K562 (cell line): ENCODE results near the gene EDEM2. TPM values are rescaled to one million over a fixed set of nuclear protein-coding genes. Genes with fewer than 3 reads are reported as not detected.

Source experiments
- ATAC-seq: fragments of 200-7000 bp; cut with Tn5 transposase; 3 replicates; pipeline ENCODE4 v1.9.1; 2020; ENCODE audit warnings: moderate library complexity
- BruUV-seq: library from RNA; stranded (reverse); fragments of 400-500 nt; replicated peaks from 2 replicates; lab custom pipeline; 2021; lab: Mats Ljungman, UMichigan
- CTCF ChIA-PET: fragments of 300-600 bp; formaldehyde crosslinking; extraction: SDS; loops from one replicate; lab custom pipeline; 2021; ENCODE audit warnings: low intra/inter-chr PET ratio; lab: Yijun Ruan, JAX
- POLR2A ChIA-PET: fragments of 300-600, 350-650 bp; sonication (Branson Sonifier 250); formaldehyde crosslinking; extraction: SDS; loops from one replicate; lab custom pipeline; 2021; ENCODE audit warnings: antibody characterized with exemption, inconsistent platforms; lab: Yijun Ruan, JAX
- DNase-seq, 4 experiments: peaks; one replicate each; pipeline versions ENCODE4 v3.0.0 to v3.0.0-alpha.2; 2011 to 2018; ENCODE audit warnings: low spot score in 3 of 4, mixed read lengths in 3 of 4; ENCODE audit errors: extremely low read depth in 1 of 4
- FAIRE-seq: peaks from 2 replicates; lab custom pipeline; 2011; peaks lifted over from hg19 to GRCh38; lab: Jason Lieb, UNC
- H2AFZ ChIP-seq: 2 replicates; pipeline ENCODE4 v1.6.0; 2011; ENCODE audit warnings: low read depth, low read length, control low read depth, inconsistent platforms
- H3K27ac ChIP-seq: fragments of 200-600 bp; 3 replicates; pipeline ENCODE4 v1.8.0; 2011; ENCODE audit warnings: low read depth, mild to moderate bottlenecking, control low read depth, inconsistent platforms, low read length, moderate library complexity, mixed read lengths; ENCODE audit errors: extremely low read depth
- H3K27me3 ChIP-seq, 2 experiments: fragments of 300-600 bp in 1 of 2; 2 replicates in 1 of 2; 3 replicates in 1 of 2; pipeline versions ENCODE4 v1.6.0 to v1.8.0; 2011; ENCODE audit warnings: inconsistent platforms in 2 of 2, low read length in 2 of 2, mild to moderate bottlenecking in 1 of 2, mixed read lengths in 1 of 2, moderate library complexity in 1 of 2; ENCODE audit not compliant: control insufficient read depth in 2 of 2, insufficient read depth in 2 of 2
- H3K36me3 ChIP-seq: fragments of 300-600 bp; 3 replicates; pipeline ENCODE4 v1.8.0; 2011; ENCODE audit warnings: mild to moderate bottlenecking, low read length, inconsistent platforms; ENCODE audit not compliant: control insufficient read depth, insufficient read depth
- H3K4me1 ChIP-seq, 2 experiments: fragments of 200-600 bp in 1 of 2; replicated peaks in 1 of 2; 2 replicates in 1 of 2; 3 replicates in 1 of 2; pipeline versions ENCODE4 v1.5.1 to v1.8.0; 2011; ENCODE audit warnings: inconsistent platforms in 2 of 2, low read length in 2 of 2, mild to moderate bottlenecking in 1 of 2, mixed read lengths in 1 of 2, moderate library complexity in 1 of 2; ENCODE audit not compliant: control insufficient read depth in 2 of 2, insufficient read depth in 2 of 2
- H3K4me2 ChIP-seq: 2 replicates; pipeline ENCODE4 v1.6.1; 2011; ENCODE audit warnings: low read length, control low read depth, inconsistent platforms, mixed read lengths; ENCODE audit not compliant: insufficient read depth
- H3K4me3 ChIP-seq: fragments of 200-600 bp; sonication (generic), shearing (Covaris generic); 2 replicates; pipeline ENCODE4 v1.5.1; 2016; ENCODE audit warnings: control low read depth, inconsistent platforms
- H3K79me2 ChIP-seq: fragments of 200-600 bp; 3 replicates; pipeline ENCODE4 v1.8.0; 2011; ENCODE audit warnings: low read length, inconsistent platforms; ENCODE audit not compliant: control insufficient read depth, insufficient read depth
- H3K9ac ChIP-seq, 2 experiments: 2 replicates each; pipeline versions ENCODE4 v1.6.0 to v1.6.1; 2011; ENCODE audit warnings: low read depth in 2 of 2, low read length in 2 of 2, control low read depth in 1 of 2, inconsistent platforms in 1 of 2, mild to moderate bottlenecking in 1 of 2, mixed read lengths in 1 of 2; ENCODE audit not compliant: insufficient read depth in 1 of 2
- H3K9me1 ChIP-seq: one replicate; pipeline ENCODE4 v1.6.0; 2011; ENCODE audit warnings: inconsistent platforms, mild to moderate bottlenecking, low read length, moderate library complexity; ENCODE audit not compliant: control insufficient read depth, insufficient read depth
- H3K9me3 ChIP-seq: replicated peaks from 2 replicates; pipeline ENCODE4 v1.5.1; 2011; ENCODE audit warnings: low read depth, low read length, inconsistent platforms; ENCODE audit not compliant: control insufficient read depth, insufficient read depth
- H4K20me1 ChIP-seq: replicated peaks from 2 replicates; pipeline ENCODE4 v1.6.1; 2011; ENCODE audit warnings: low read length, inconsistent platforms, mixed read lengths; ENCODE audit not compliant: control insufficient read depth, insufficient read depth
- C11orf30 ChIP-seq: fragments of 450-650 bp; IDR thresholded peaks from 2 replicates; pipeline ENCODE4 v1.6.1; 2016; ENCODE audit warnings: low read depth, mild to moderate bottlenecking
- GABPA ChIP-seq: fragments of 200-800 bp; sonication (Bioruptor generic); conservative IDR thresholded peaks from 2 replicates; pipeline ENCODE4 v1.6.1; 2016; ENCODE audit warnings: low read depth, missing genetic modification characterization, missing compliant biosample characterization
- LCOR ChIP-seq: sonication (generic); formaldehyde crosslinking; IDR thresholded peaks from 2 replicates; pipeline ENCODE4 v1.8.0; 2022; ENCODE audit warnings: mild to moderate bottlenecking, missing genetic modification reagents
- RCOR1 ChIP-seq, 2 experiments: IDR thresholded peaks; 2 replicates each; pipeline ENCODE4 v1.6.1; 2012; ENCODE audit warnings: low read depth in 2 of 2, low read length in 2 of 2, borderline replicate concordance in 1 of 2, improper control_type of control experiment in 1 of 2
- ZC3H4 ChIP-seq: sonication (generic); formaldehyde crosslinking; IDR thresholded peaks from 2 replicates; pipeline ENCODE4 v1.9.0; 2021; ENCODE audit warnings: missing genetic modification reagents, borderline replicate concordance
- ZNF311 ChIP-seq: fragments of 250-450 bp; sonication (Bioruptor Pico); IDR thresholded peaks from 2 replicates; pipeline ENCODE4 v1.4.0; 2020; ENCODE audit warnings: mild to moderate bottlenecking, moderate library complexity
- ZNF316 ChIP-seq: fragments of 450-650 bp; IDR thresholded peaks from 2 replicates; pipeline ENCODE4 v1.6.1; 2016
- ZNF407 ChIP-seq: fragments of 450-650 bp; IDR thresholded peaks from 2 replicates; pipeline ENCODE4 v1.6.1; 2016; ENCODE audit warnings: low read depth
- WGBS: fragments of 100-300 bp; shearing (Covaris generic); methylation state at CpG from one replicate; pipeline ENCODE4 v1.1.6; 2016; ENCODE audit warnings: low coverage, mixed read lengths; ENCODE audit not compliant: insufficient coverage; ENCODE audit errors: missing lambda C conversion rate; 5-methylcytosine and 5-hydroxymethylcytosine counted together
- in situ Hi-C: fragments of 300-500 bp; cut with MboI; formaldehyde crosslinking; loops from 4 replicates; pipeline ENCODE4 v1.15.0; 2018; ENCODE audit warnings: inconsistent platforms, mixed read lengths
- intact Hi-C: fragments of 100-400 bp; cut with micrococcal nuclease; formaldehyde crosslinking; loops from 2 replicates; pipeline ENCODE4 v1.14.2; 2022
- polyA plus RNA-seq, 8 experiments: library from polyadenylated mRNA; depleted of rRNA in 4 of 8; stranded (reverse) in 5 of 8; unstranded in 3 of 8; fragments of >200 nt; fragmentation: Nextera tagmentation in 2 of 8; fragmentation: Illumina TruSeq in 1 of 8; extraction: Ambion mirVana in 2 of 8; extraction: Trizol in 1 of 8; gene quantifications; 2 replicates each; pipeline versions ENCODE4 v1.2.1 to v1.2.3, GENCODE V29; 2011 to 2014; ENCODE audit warnings: inconsistent platforms in 1 of 8, missing spikeins in 1 of 8
- total RNA-seq, 7 experiments: library from RNA; depleted of rRNA in 6 of 7; stranded (reverse); fragments of >200 nt in 6 of 7; fragmentation: Illumina TruSeq in 2 of 7; extraction: Trizol in 2 of 7; gene quantifications; 2 replicates each; pipeline versions ENCODE4 v1.2.1 to v1.2.3, GENCODE V29; 2011 to 2021; ENCODE audit warnings: low replicate concordance in 1 of 7
- TF ChIP-seq, protein P1 (sequence below): fragments of 250-450 bp; sonication (Bioruptor Pico); IDR thresholded peaks from 2 replicates; pipeline ENCODE4 v1.4.0; 2020; ENCODE audit warnings: mild to moderate bottlenecking, moderate library complexity

Gene EDEM2
- total and polyA plus RNA-seq, 9 of the 15 experiments (the other 6 are each of a cell fraction or from before 2014, with no cell fraction given), result 6.9 to 11.0 (median 9.7) TPM

DNA sequence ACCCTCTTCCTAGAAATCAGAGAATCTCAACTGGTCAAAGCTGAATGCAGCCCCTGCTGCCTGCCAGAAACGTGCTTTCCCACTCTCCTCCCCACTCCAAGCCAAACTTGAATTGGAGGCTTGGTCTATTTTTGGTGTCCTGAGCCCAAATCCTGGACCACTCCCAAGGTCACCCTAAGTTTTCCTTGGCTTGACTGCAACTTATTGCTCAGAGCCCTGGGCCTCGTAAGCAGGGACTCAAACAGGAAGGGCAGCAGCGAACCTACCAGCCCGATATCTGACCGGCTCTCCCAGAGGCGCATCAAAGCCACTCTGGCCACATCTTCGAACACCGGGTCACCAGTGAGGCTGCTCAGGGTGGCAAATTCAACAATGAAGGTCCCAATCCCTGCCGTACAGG, 12.7 kb downstream of the EDEM2 start (continued):
- TF ChIP-seq ZNF407 (no peak), LCOR (CRISPR knock-in tag) (no peak)

DNA sequence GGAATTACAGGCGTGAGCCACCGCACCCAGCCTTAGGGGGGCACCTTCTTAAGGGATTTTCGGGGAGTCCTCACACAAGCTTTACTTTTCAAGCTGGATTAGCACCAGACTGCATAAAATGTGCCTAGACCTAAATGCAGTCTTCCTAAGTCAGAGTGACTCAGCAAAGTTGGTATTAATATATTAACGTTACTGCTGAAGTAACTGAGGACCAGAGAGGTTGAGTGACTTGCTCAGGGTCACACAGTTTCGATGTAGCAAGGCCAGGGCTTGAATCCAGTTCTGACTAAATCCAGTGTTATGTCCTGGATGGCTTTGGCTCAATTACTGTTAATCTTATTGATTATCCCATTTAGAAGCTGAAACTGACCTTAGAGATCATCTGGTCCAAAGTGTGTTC, 13.4 kb downstream of the EDEM2 start:
- Histone ChIP-seq H3K4me2 (no peak overlapping the region), H4K20me1 (no peaks in the 10 kb centered on the region), H3K4me1 (peaks cover 0 to 4% of the 10 kb centered on the region in 2 experiments; a peak in 2 of 5 replicates), H3K9ac (no peak overlapping the region), H3K27ac (no peak overlapping the region), H2AFZ (no peak overlapping the region), H3K9me1 (no peaks in the 10 kb centered on the region), H3K9me3 (no peaks in the 10 kb centered on the region), H3K27me3 (no peaks in the 10 kb centered on the region), H3K79me2 (no peaks in the 10 kb centered on the region), H3K36me3 (peaks cover 36% of the 10 kb centered on the region), H3K4me3 (no peak overlapping the region)
- ChIA-PET POLR2A (interaction anchor here (0.8 to 1.9 kb wide), 3 partner anchors 11 to 17 kb away, joined by 3 to 9 read pairs (median 6); no protein-coding TSS in a partner anchor), CTCF (no interaction called here)
- WGBS, result 81% methylated on average over 5 of the region's 5 CpGs
- in situ Hi-C loops (loop anchor here (25.0 kb wide), 1 partner anchor 304 kb away; the partner anchor contains the start of gene GDF5), intact Hi-C loops (no loop called here)
- no TSS peak for BruUV-seq
- ATAC-seq (no peak), DNase-seq (no peak), FAIRE-seq (no peak)
- no peak for TF ChIP-seq ZC3H4
- TF ChIP-seq C11orf30, result peak; percentile 81
- peak; percentile 84 for TF ChIP-seq ZNF316
- TF ChIP-seq ZNF311, result no peak
- TF ChIP-seq, protein P1, sequence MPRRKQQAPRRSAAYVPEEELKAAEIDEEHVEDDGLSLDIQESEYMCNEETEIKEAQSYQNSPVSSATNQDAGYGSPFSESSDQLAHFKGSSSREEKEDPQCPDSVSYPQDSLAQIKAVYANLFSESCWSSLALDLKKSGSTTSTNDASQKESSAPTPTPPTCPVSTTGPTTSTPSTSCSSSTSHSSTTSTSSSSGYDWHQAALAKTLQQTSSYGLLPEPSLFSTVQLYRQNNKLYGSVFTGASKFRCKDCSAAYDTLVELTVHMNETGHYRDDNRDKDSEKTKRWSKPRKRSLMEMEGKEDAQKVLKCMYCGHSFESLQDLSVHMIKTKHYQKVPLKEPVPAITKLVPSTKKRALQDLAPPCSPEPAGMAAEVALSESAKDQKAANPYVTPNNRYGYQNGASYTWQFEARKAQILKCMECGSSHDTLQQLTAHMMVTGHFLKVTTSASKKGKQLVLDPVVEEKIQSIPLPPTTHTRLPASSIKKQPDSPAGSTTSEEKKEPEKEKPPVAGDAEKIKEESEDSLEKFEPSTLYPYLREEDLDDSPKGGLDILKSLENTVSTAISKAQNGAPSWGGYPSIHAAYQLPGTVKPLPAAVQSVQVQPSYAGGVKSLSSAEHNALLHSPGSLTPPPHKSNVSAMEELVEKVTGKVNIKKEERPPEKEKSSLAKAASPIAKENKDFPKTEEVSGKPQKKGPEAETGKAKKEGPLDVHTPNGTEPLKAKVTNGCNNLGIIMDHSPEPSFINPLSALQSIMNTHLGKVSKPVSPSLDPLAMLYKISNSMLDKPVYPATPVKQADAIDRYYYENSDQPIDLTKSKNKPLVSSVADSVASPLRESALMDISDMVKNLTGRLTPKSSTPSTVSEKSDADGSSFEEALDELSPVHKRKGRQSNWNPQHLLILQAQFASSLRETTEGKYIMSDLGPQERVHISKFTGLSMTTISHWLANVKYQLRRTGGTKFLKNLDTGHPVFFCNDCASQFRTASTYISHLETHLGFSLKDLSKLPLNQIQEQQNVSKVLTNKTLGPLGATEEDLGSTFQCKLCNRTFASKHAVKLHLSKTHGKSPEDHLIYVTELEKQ, result no peak
- peak in 1 of 2 experiments; percentile 64; a peak in 1 of 4 replicates for TF ChIP-seq RCOR1 (IDR thresholded peaks at IDR 0.05; ENCODE audit: borderline replicate concordance in 1 of 2, low read depth in 2 of 2, low read length in 2 of 2)
- TF ChIP-seq GABPA, result no peak
